ENCODE results near the gene MAU2.

DNA sequence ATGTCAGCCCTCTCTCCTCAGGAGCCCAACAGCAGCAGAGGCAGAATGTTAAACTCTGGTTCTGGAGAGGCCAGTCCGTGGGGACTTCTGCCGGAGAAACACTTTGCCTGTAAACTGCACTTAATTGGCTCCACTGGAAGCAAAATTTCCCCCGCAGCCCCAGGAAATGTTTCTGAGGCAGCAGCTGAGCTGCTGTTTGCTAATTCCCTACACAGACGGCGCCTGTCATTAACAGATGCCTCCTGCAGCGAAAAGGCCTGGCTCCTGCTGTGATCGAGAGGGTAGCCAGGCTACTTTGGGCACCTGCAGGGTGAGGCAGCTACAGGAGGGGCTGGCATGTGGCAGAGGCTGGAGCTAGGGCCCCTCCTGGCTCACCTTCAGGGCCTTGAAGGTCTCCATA lies 42.3 kb upstream of the MAU2 start:
- TF ChIP-seq CSDC2 (CRISPR knock-in tag; IDR thresholded peaks at IDR 0.05), result no peak
- TF ChIP-seq SNAI2 (CRISPR knock-in tag; IDR thresholded peaks at IDR 0.05), result no peak
- no peak for TF ChIP-seq TOX (CRISPR knock-in tag; IDR thresholded peaks at IDR 0.05; ENCODE audit: borderline replicate concordance)
- TF ChIP-seq, protein P1, sequence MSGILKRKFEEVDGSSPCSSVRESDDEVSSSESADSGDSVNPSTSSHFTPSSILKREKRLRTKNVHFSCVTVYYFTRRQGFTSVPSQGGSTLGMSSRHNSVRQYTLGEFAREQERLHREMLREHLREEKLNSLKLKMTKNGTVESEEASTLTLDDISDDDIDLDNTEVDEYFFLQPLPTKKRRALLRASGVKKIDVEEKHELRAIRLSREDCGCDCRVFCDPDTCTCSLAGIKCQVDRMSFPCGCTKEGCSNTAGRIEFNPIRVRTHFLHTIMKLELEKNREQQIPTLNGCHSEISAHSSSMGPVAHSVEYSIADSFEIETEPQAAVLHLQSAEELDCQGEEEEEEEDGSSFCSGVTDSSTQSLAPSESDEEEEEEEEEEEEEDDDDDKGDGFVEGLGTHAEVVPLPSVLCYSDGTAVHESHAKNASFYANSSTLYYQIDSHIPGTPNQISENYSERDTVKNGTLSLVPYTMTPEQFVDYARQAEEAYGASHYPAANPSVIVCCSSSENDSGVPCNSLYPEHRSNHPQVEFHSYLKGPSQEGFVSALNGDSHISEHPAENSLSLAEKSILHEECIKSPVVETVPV (CRISPR knock-in tag; IDR thresholded peaks at IDR 0.05), result no peak
- TF ChIP-seq ZFP3 (CRISPR knock-in tag; IDR thresholded peaks at IDR 0.05), result no peak

All from SK-N-SH treated with all-trans-retinoic acid at 6 μM for 48 hours (cell line).